Neural cell (in vitro differentiated cells): Measurements from ENCODE around the gene ACBD3. TPM values are rescaled to one million over a fixed set of nuclear protein-coding genes. Genes with fewer than 3 reads are reported as not detected.

Experiments
- H2AFZ ChIP-seq: fragments of 200-600, 300-800 bp; sonication (generic), shearing (Covaris generic); 2 replicates; pipeline ENCODE4 v1.6.0; 2014; ENCODE audit warnings: low read depth, mild to moderate bottlenecking, antibody characterized with exemption, low read length, moderate library complexity
- H3F3A ChIP-seq: fragments of 200-600 bp; shearing (Covaris generic); 2 replicates; pipeline ENCODE4 v1.6.1; 2016; ENCODE audit warnings: mild to moderate bottlenecking, moderate library complexity, mixed read lengths, antibody characterized with exemption, low read length; ENCODE audit not compliant: insufficient read depth, poor library complexity, severe bottlenecking
- H3K27ac ChIP-seq: fragments of 200-600, 300-800 bp; sonication (generic), shearing (Covaris generic); 2 replicates; pipeline ENCODE4 v1.5.1; 2014; ENCODE audit warnings: mild to moderate bottlenecking, low read length, moderate library complexity
- H3K27me3 ChIP-seq: fragments of 300-800, 200-600 bp; sonication (generic), shearing (Covaris generic); 2 replicates; pipeline ENCODE4 v1.6.0; 2014; ENCODE audit warnings: mild to moderate bottlenecking, low read depth, low read length, moderate library complexity; ENCODE audit not compliant: insufficient read depth
- H3K36me3 ChIP-seq: fragments of 300-800, 200-600 bp; sonication (generic), shearing (Covaris generic); 2 replicates; pipeline ENCODE4 v1.5.1; 2014; ENCODE audit warnings: mild to moderate bottlenecking, antibody characterized with exemption, low read length, moderate library complexity; ENCODE audit not compliant: insufficient read depth
- H3K4me2 ChIP-seq: fragments of 300-800, 200-600 bp; sonication (generic), shearing (Covaris generic); 2 replicates; pipeline ENCODE4 v1.6.0; 2014; ENCODE audit warnings: mild to moderate bottlenecking, low read length
- H3K4me3 ChIP-seq: fragments of 300-800, 200-600 bp; sonication (generic), shearing (Covaris generic); 2 replicates; pipeline ENCODE4 v1.5.1; 2014; ENCODE audit warnings: mild to moderate bottlenecking, low read length, moderate library complexity
- H3K79me2 ChIP-seq: fragments of 200-600 bp; shearing (Covaris generic); replicated peaks from 2 replicates; pipeline ENCODE4 v1.6.0; 2014; ENCODE audit warnings: mild to moderate bottlenecking, low read length, moderate library complexity; ENCODE audit not compliant: insufficient read depth
- H3K9ac ChIP-seq: fragments of 300-800, 200-600 bp; sonication (generic), shearing (Covaris generic); 2 replicates; pipeline ENCODE4 v1.6.1; 2016; ENCODE audit warnings: mild to moderate bottlenecking, low read length, mixed read lengths
- H3K9me2 ChIP-seq: fragments of 200-600 bp; shearing (Covaris generic); 2 replicates; pipeline ENCODE4 v1.6.1; 2016; ENCODE audit warnings: mild to moderate bottlenecking, low read length, mixed read lengths; ENCODE audit not compliant: insufficient read depth
- H3K9me3 ChIP-seq: fragments of 200-600, 300-800 bp; sonication (generic), shearing (Covaris generic); 2 replicates; pipeline ENCODE4 v1.6.1; 2016; ENCODE audit warnings: mild to moderate bottlenecking, mixed run types, low read length, moderate library complexity, mixed read lengths
- H4K20me1 ChIP-seq: fragments of 200-600 bp; shearing (Covaris generic); 2 replicates; pipeline ENCODE4 v1.6.1; 2016; ENCODE audit warnings: mild to moderate bottlenecking, mixed run types; ENCODE audit not compliant: insufficient read depth
- CTCF ChIP-seq: fragments of 450-650 bp; IDR thresholded peaks from 2 replicates; pipeline ENCODE4 v1.5.1; 2014; ENCODE audit warnings: antibody characterized with exemption, mild to moderate bottlenecking, moderate library complexity; ENCODE audit not compliant: poor library complexity, severe bottlenecking
- EP300 ChIP-seq: fragments of 450-650 bp; conservative IDR thresholded peaks from 2 replicates; pipeline ENCODE4 v1.6.1; 2014; ENCODE audit warnings: antibody characterized with exemption, mild to moderate bottlenecking, moderate library complexity; ENCODE audit not compliant: poor library complexity, severe bottlenecking
- EZH2 ChIP-seq: fragments of 200-600, 300-800 bp; shearing (Covaris generic), sonication (generic); IDR thresholded peaks from 2 replicates; pipeline ENCODE4 v1.6.1; 2014; ENCODE audit warnings: antibody characterized with exemption, low read length, borderline replicate concordance, mild to moderate bottlenecking; ENCODE audit not compliant: insufficient read depth, poor library complexity, severe bottlenecking
- MXI1 ChIP-seq: fragments of 450-650 bp; conservative IDR thresholded peaks from 2 replicates; pipeline ENCODE4 v1.6.1; 2014; ENCODE audit warnings: antibody characterized with exemption, mild to moderate bottlenecking; ENCODE audit not compliant: poor library complexity, severe bottlenecking
- POLR2AphosphoS5 ChIP-seq: IDR thresholded peaks from 2 replicates; pipeline ENCODE4 v1.6.1; 2012
- RAD21 ChIP-seq: fragments of 450-650 bp; conservative IDR thresholded peaks from 2 replicates; pipeline ENCODE4 v1.6.1; 2014; ENCODE audit warnings: antibody characterized with exemption, mild to moderate bottlenecking, moderate library complexity
- TAF1 ChIP-seq: IDR thresholded peaks from 2 replicates; pipeline ENCODE4 v1.6.1; 2012; ENCODE audit warnings: low read depth
- polyA plus RNA-seq: library from polyadenylated mRNA; depleted of rRNA; stranded (reverse); fragments of >200 nt; gene quantifications from 2 replicates; pipeline ENCODE4 v1.2.3, GENCODE V29; 2014
- TF ChIP-seq, protein P1 (sequence below): IDR thresholded peaks from 2 replicates; pipeline ENCODE4 v1.6.1; 2012; ENCODE audit warnings: borderline replicate concordance

Gene ACBD3
- polyA plus RNA-seq, 1 donor from 2014 or later, result 30.8 TPM

- H3F3A ChIP-seq, result no peaks in the 10 kb centered on the region
- TF ChIP-seq CTCF (no peak), EP300 (no peak), EZH2 (no peak), POLR2AphosphoS5 (no peak), TAF1 (no peak), MXI1 (no peak), RAD21 (no peak)
- TF ChIP-seq, protein P1, sequence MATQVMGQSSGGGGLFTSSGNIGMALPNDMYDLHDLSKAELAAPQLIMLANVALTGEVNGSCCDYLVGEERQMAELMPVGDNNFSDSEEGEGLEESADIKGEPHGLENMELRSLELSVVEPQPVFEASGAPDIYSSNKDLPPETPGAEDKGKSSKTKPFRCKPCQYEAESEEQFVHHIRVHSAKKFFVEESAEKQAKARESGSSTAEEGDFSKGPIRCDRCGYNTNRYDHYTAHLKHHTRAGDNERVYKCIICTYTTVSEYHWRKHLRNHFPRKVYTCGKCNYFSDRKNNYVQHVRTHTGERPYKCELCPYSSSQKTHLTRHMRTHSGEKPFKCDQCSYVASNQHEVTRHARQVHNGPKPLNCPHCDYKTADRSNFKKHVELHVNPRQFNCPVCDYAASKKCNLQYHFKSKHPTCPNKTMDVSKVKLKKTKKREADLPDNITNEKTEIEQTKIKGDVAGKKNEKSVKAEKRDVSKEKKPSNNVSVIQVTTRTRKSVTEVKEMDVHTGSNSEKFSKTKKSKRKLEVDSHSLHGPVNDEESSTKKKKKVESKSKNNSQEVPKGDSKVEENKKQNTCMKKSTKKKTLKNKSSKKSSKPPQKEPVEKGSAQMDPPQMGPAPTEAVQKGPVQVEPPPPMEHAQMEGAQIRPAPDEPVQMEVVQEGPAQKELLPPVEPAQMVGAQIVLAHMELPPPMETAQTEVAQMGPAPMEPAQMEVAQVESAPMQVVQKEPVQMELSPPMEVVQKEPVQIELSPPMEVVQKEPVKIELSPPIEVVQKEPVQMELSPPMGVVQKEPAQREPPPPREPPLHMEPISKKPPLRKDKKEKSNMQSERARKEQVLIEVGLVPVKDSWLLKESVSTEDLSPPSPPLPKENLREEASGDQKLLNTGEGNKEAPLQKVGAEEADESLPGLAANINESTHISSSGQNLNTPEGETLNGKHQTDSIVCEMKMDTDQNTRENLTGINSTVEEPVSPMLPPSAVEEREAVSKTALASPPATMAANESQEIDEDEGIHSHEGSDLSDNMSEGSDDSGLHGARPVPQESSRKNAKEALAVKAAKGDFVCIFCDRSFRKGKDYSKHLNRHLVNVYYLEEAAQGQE, result no peak
- no peaks in the 10 kb centered on the region for H3K9me3 ChIP-seq
- H3K9me2 ChIP-seq, result no peaks in the 10 kb centered on the region
- no peak overlapping the region for H3K4me3 ChIP-seq
- no peak overlapping the region for H3K27ac ChIP-seq
- H2AFZ ChIP-seq, result no peak overlapping the region
- H3K4me2 ChIP-seq, result no peak overlapping the region
- peaks cover 32% of the 10 kb centered on the region for H3K27me3 ChIP-seq
- H3K9ac ChIP-seq, result no peak overlapping the region
- H3K36me3 ChIP-seq, result no peaks in the 10 kb centered on the region
- H3K79me2 ChIP-seq, result no peaks in the 10 kb centered on the region
- H4K20me1 ChIP-seq, result no peaks in the 10 kb centered on the region
Observed at GRCh38 chr1:226220473-226221189, 34.1 kb upstream of the ACBD3 start.

DNA sequence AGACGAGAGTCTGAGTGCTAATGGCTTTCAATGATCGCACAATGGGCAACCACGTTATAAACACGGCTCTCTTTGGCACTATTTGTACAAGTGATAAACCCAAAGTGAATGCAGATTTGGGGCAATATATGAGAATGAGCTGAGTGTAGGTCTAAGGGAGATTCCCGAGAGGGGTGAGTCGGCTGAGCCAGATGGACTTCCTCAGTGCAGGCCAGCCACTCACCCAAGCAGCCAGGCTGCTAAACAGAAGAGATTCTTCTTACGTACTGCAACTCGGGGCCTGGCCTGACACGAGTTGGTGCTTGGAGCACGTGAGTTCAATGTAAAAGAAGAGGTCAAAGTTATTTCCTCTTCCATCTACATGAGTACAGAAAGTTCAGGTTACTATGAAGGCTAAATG lies 30.7 kb upstream of the ACBD3 start:
- Histone ChIP-seq H2AFZ (no peak overlapping the region), H3K79me2 (no peaks in the 10 kb centered on the region), H3K4me2 (no peak overlapping the region), H3K9ac (no peak overlapping the region), H3K36me3 (no peaks in the 10 kb centered on the region), H3K9me3 (no peaks in the 10 kb centered on the region), H4K20me1 (no peaks in the 10 kb centered on the region), H3K9me2 (no peaks in the 10 kb centered on the region), H3K27me3 (peaks cover under 1% of the 10 kb centered on the region), H3F3A (no peaks in the 10 kb centered on the region), H3K4me3 (no peak overlapping the region), H3K27ac (no peak overlapping the region)
- no peak for TF ChIP-seq MXI1
- TF ChIP-seq POLR2AphosphoS5, result no peak
- TF ChIP-seq, protein P1, result no peak
- TF ChIP-seq EP300, result no peak
